CD14-positive monocyte (primary cell): Measurements from ENCODE around the gene TIGIT. TPM values are rescaled to one million over a fixed set of nuclear protein-coding genes. Genes with fewer than 3 reads are reported as not detected.

Experiments
- DNase-seq, 3 donors: peaks; one replicate each; pipeline ENCODE4 v3.0.0-alpha.2; 2011 to 2022
- H2AFZ ChIP-seq: 2 replicates; pipeline ENCODE4 v1.6.0; 2012; ENCODE audit warnings: mild to moderate bottlenecking, low read depth, low read length, inconsistent platforms; ENCODE audit not compliant: insufficient read depth, poor library complexity, severe bottlenecking
- H3K27ac ChIP-seq, 2 donors: 1 replicate in 1 of 2; 2 replicates in 1 of 2; pipeline ENCODE4 v1.5.1; 2012 to 2013; ENCODE audit warnings: low read length in 2 of 2, control low read depth in 1 of 2, inconsistent platforms in 1 of 2, low read depth in 1 of 2, mild to moderate bottlenecking in 1 of 2
- H3K27me3 ChIP-seq, 2 donors: one replicate each; pipeline versions ENCODE4 v1.6.0 to v1.6.1; 2011 to 2013; ENCODE audit warnings: low read length in 2 of 2; ENCODE audit not compliant: control insufficient read depth in 2 of 2, insufficient read depth in 2 of 2
- H3K36me3 ChIP-seq, 2 donors: replicated peaks in 1 of 2; 1 replicate in 1 of 2; 2 replicates in 1 of 2; pipeline versions ENCODE4 v1.5.1 to v1.6.1; 2012 to 2013; ENCODE audit warnings: low read length in 2 of 2, control low read depth in 1 of 2, inconsistent platforms in 1 of 2, mild to moderate bottlenecking in 1 of 2; ENCODE audit not compliant: insufficient read depth in 2 of 2, control insufficient read depth in 1 of 2
- H3K4me1 ChIP-seq, 2 donors: 1 replicate in 1 of 2; 2 replicates in 1 of 2; pipeline versions ENCODE4 v1.5.1 to v1.6.1; 2012 to 2013; ENCODE audit warnings: low read length in 2 of 2, control low read depth in 1 of 2, inconsistent platforms in 1 of 2, mild to moderate bottlenecking in 1 of 2, moderate library complexity in 1 of 2; ENCODE audit not compliant: insufficient read depth in 2 of 2, control insufficient read depth in 1 of 2
- H3K4me2 ChIP-seq: replicated peaks from 2 replicates; pipeline ENCODE3; 2012; ENCODE audit warnings: low read length, moderate library complexity, mild to moderate bottlenecking; ENCODE audit not compliant: poor library complexity, severe bottlenecking; ENCODE audit errors: extremely low read depth
- H3K4me3 ChIP-seq, 3 experiments: fragments of 200-600 bp in 1 of 3; sonication (generic) in 1 of 3; replicated peaks in 1 of 3; 1 replicate in 2 of 3; 2 replicates in 1 of 3; pipeline ENCODE4 v1.5.1; 2011 to 2013; ENCODE audit warnings: low read length in 3 of 3, mild to moderate bottlenecking in 3 of 3, control low read depth in 2 of 3, low read depth in 2 of 3, inconsistent platforms in 1 of 3, moderate library complexity in 1 of 3
- H3K79me2 ChIP-seq: 2 replicates; pipeline ENCODE4 v1.6.0; 2012; ENCODE audit warnings: mild to moderate bottlenecking, control low read depth, inconsistent platforms, low read length, moderate library complexity; ENCODE audit not compliant: insufficient read depth
- H3K9ac ChIP-seq: 2 replicates; pipeline ENCODE4 v1.6.0; 2017; ENCODE audit warnings: low read length, mild to moderate bottlenecking; ENCODE audit not compliant: insufficient read depth, poor library complexity, severe bottlenecking
- H3K9me3 ChIP-seq, 2 donors: replicated peaks in 1 of 2; 1 replicate in 1 of 2; 2 replicates in 1 of 2; pipeline versions ENCODE4 v1.5.1 to v1.6.1; 2012 to 2013; ENCODE audit warnings: low read length in 2 of 2, control low read depth in 1 of 2; ENCODE audit not compliant: control insufficient read depth in 1 of 2, insufficient read depth in 1 of 2
- H4K20me1 ChIP-seq: 2 replicates; pipeline ENCODE4 v1.6.0; 2012; ENCODE audit warnings: mild to moderate bottlenecking, low read length, control low read depth, moderate library complexity; ENCODE audit not compliant: insufficient read depth
- H3K27ac Mint-ChIP-seq, 7 donors: one replicate each; pipeline ENCODE4 v1.8.0; 2020; ENCODE audit warnings: mild to moderate bottlenecking in 7 of 7, mixed read lengths in 7 of 7, moderate library complexity in 6 of 7, inconsistent platforms in 2 of 7
- H3K27me3 Mint-ChIP-seq, 3 donors: one replicate each; pipeline ENCODE4 v1.8.0; 2021 to 2022; ENCODE audit warnings: low read depth in 3 of 3, mild to moderate bottlenecking in 3 of 3, mixed read lengths in 3 of 3, moderate library complexity in 3 of 3, inconsistent platforms in 1 of 3
- H3K36me3 Mint-ChIP-seq, 2 donors: one replicate each; pipeline ENCODE4 v1.8.0; 2020; ENCODE audit warnings: mixed read lengths in 2 of 2, inconsistent platforms in 1 of 2, mild to moderate bottlenecking in 1 of 2
- H3K4me1 Mint-ChIP-seq: one replicate; pipeline ENCODE4 v1.8.0; 2020; ENCODE audit warnings: mild to moderate bottlenecking, mixed read lengths
- H3K4me3 Mint-ChIP-seq, 2 donors: one replicate each; pipeline ENCODE4 v1.8.0; 2020; ENCODE audit warnings: mild to moderate bottlenecking in 2 of 2, mixed read lengths in 2 of 2, moderate library complexity in 1 of 2
- H3K9me3 Mint-ChIP-seq, 7 donors: one replicate each; pipeline ENCODE4 v1.8.0; 2020 to 2022; ENCODE audit warnings: mixed read lengths in 7 of 7, mild to moderate bottlenecking in 6 of 7, moderate library complexity in 6 of 7, inconsistent platforms in 2 of 7
- WGBS: methylation state at CpG from one replicate; pipeline ENCODE4 v1.1.5; 2013; ENCODE audit warnings: missing lambda C conversion rate; ENCODE audit not compliant: insufficient coverage; 5-methylcytosine and 5-hydroxymethylcytosine counted together
- intact Hi-C, 2 donors: fragments of 100-400 bp; cut with micrococcal nuclease; formaldehyde crosslinking; loops; one replicate each; pipeline versions ENCODE4 v1.15.0 to v1.15.1; 2023
- polyA plus RNA-seq, 3 donors: library from polyadenylated mRNA; depleted of rRNA in 1 of 3; unstranded in 2 of 3; stranded (reverse) in 1 of 3; fragments of 300-500 nt in 2 of 3; fragments of >200 nt in 1 of 3; fragmentation: Illumina TruSeq in 2 of 3; gene quantifications; 1 replicate in 2 of 3; 2 replicates in 1 of 3; pipeline ENCODE4 v1.2.3, GENCODE V29; 2012 to 2021
- TF ChIP-seq, protein P1 (sequence below): fragments of 200-600 bp; IDR thresholded peaks from one replicate; pipeline ENCODE4 v1.8.0; 2022; ENCODE audit warnings: antibody characterized with exemption, mild to moderate bottlenecking

The TIGIT gene
- polyA plus RNA-seq, 3 donors: 0.28 to 0.49 TPM; not detected in 1

GRCh38 chr3:114308377-114308776, 14.5 kb downstream of the TIGIT start:
- no peak overlapping the region for H3K9ac ChIP-seq
- no peaks in the 10 kb centered on the region for H3K79me2 ChIP-seq
- Mint-ChIP-seq H3K9me3 (peaks cover 0 to 2% (median 0%) of the 10 kb centered on the region in 7 donors), H3K27ac (peak overlapping the region in 1 of 7 donors; percentile 72), H3K4me1 (no peaks in the 10 kb centered on the region), H3K27me3 (peaks cover 0 to 10% (median 2%) of the 10 kb centered on the region in 3 donors), H3K4me3 (no peak overlapping the region), H3K36me3 (no peaks in the 10 kb centered on the region)
- DNase-seq: no peak
- no peaks in the 10 kb centered on the region for H3K9me3 ChIP-seq
- no peak overlapping the region for H3K4me2 ChIP-seq
- H3K4me3 ChIP-seq: no peak overlapping the region
- H3K27me3 ChIP-seq: no peaks in the 10 kb centered on the region
- WGBS: 86% methylated on average over 1 of the region's 2 CpGs
- H3K36me3 ChIP-seq: no peaks in the 10 kb centered on the region
- intact Hi-C loops: no loop called here
- H3K27ac ChIP-seq: no peak overlapping the region
- TF ChIP-seq, protein P1, sequence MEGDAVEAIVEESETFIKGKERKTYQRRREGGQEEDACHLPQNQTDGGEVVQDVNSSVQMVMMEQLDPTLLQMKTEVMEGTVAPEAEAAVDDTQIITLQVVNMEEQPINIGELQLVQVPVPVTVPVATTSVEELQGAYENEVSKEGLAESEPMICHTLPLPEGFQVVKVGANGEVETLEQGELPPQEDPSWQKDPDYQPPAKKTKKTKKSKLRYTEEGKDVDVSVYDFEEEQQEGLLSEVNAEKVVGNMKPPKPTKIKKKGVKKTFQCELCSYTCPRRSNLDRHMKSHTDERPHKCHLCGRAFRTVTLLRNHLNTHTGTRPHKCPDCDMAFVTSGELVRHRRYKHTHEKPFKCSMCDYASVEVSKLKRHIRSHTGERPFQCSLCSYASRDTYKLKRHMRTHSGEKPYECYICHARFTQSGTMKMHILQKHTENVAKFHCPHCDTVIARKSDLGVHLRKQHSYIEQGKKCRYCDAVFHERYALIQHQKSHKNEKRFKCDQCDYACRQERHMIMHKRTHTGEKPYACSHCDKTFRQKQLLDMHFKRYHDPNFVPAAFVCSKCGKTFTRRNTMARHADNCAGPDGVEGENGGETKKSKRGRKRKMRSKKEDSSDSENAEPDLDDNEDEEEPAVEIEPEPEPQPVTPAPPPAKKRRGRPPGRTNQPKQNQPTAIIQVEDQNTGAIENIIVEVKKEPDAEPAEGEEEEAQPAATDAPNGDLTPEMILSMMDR: no peak
- no peaks in the 10 kb centered on the region for H3K4me1 ChIP-seq
- H4K20me1 ChIP-seq: no peaks in the 10 kb centered on the region
- no peak overlapping the region for H2AFZ ChIP-seq

DNA sequence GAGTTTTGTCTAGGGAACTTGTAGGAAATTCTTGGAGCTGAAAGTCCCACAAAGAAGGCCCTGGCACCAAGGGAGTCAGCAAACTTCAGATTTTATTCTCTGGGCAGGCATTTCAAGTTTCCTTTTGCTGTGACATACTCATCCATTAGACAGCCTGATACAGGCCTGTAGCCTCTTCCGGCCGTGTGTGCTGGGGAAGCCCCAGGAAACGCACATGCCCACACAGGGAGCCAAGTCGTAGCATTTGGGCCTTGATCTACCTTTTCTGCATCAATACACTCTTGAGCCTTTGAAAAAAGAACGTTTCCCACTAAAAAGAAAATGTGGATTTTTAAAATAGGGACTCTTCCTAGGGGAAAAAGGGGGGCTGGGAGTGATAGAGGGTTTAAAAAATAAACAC, 15.0 kb downstream of the TIGIT start:
- H3K4me3 ChIP-seq: no peak overlapping the region
- TF ChIP-seq, protein P1: no peak
- H3K4me2 ChIP-seq: no peak overlapping the region
- no peaks in the 10 kb centered on the region for H3K79me2 ChIP-seq
- Mint-ChIP-seq H3K27me3 (peaks cover 0 to 10% (median 2%) of the 10 kb centered on the region in 3 donors), H3K4me3 (no peak overlapping the region), H3K9me3 (peaks cover 0 to 2% (median 0%) of the 10 kb centered on the region in 7 donors), H3K36me3 (no peaks in the 10 kb centered on the region), H3K27ac (peak overlapping the region in 2 of 7 donors; percentile 2 to 72), H3K4me1 (no peaks in the 10 kb centered on the region)
- H4K20me1 ChIP-seq: no peaks in the 10 kb centered on the region
- no peak overlapping the region for H3K27ac ChIP-seq
- WGBS: 60% methylated on average over 1 of the region's 5 CpGs
- intact Hi-C loops: no loop called here
- H3K36me3 ChIP-seq: no peaks in the 10 kb centered on the region
- H3K4me1 ChIP-seq: no peaks in the 10 kb centered on the region
- no peaks in the 10 kb centered on the region for H3K27me3 ChIP-seq
- no peak for DNase-seq
- H3K9me3 ChIP-seq: no peaks in the 10 kb centered on the region
- H3K9ac ChIP-seq: no peak overlapping the region
- H2AFZ ChIP-seq: no peak overlapping the region
